ENCODE measurements around the gene ATP5MC2.
A peak's percentile ranks its signal among the peaks of the same experiment; 100 is the strongest.
"Not testable (repeated sequence)": the region's sequence is repeated elsewhere in the genome, so short reads cannot be mapped to it uniquely, and the experiment has no call there.

ATP5MC2 gene

GRCh38 chr12:53646300-53646699, 29.6 kb downstream of the ATP5MC2 start:
- ATAC-seq, DNase-seq: not testable (repeated sequence)

GRCh38 chr12:53645165-53645564, 30.7 kb downstream of the ATP5MC2 start:
- ATAC-seq: no peak
- no peak for DNase-seq

- no peak for DNase-seq
- ATAC-seq: no peak
These were observed 31.8 kb downstream of the ATP5MC2 start for GRCh38 chr12:53644133-53644532.

DNA sequence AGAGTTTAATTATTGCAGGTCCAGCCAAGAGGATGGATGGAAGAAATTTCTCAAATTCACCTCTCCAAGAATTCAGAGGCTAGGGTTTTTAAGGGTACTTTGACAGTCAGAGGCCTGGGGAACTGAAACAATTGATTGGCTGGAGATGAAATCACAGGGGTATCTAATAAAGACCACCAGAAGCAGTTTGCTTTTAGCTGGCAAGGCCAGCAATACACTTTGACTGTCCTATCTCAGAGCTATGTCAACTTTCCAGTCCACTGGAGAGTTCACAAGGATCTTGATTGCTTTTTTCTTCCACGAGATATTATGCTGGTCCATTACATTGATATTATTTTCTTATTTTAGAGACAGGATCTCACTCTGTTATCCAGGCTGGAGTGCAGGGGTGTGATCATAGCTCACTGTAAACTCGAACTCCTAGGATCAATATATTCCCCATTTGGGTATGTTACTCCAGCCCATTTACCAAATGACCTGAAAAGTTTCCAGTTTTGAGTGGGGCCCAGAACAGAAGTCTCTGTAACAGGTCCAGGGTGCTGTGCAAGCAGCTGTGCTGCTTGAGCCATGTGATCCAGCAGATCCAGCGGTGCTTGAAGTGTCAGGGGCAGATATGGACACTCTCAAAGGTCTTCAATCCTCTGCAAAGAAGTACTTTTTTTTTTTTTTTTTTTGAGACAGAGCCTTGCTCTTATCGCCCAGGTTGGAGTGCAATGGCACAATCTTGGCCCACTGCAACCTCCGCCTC, 32.5 kb downstream of the ATP5MC2 start:
- DNase-seq (no peak), ATAC-seq (no peak)

DNA sequence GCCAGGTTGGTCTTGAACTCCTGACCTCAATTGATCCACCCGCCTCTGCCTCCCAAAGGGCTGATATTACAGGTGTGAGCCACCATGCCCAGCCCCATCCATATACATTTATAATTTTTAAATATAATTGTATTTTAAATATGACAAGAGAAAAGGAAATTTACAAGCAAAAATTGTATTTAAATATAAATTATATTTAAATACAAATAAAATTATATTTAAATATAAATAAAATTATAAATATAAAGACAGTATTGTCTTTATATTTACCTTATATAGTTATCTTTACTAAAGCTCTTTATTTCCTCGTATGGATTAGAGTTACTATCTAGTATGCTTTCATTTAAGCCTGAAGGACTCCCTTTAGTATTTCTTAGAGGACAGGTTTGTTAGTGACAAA, 37.8 kb downstream of the ATP5MC2 start:
- ATAC-seq (no peak), DNase-seq (no peak)

GRCh38 chr12:53636641-53637040, 39.2 kb downstream of the ATP5MC2 start:
- no peak for DNase-seq
- ATAC-seq: no peak

DNA sequence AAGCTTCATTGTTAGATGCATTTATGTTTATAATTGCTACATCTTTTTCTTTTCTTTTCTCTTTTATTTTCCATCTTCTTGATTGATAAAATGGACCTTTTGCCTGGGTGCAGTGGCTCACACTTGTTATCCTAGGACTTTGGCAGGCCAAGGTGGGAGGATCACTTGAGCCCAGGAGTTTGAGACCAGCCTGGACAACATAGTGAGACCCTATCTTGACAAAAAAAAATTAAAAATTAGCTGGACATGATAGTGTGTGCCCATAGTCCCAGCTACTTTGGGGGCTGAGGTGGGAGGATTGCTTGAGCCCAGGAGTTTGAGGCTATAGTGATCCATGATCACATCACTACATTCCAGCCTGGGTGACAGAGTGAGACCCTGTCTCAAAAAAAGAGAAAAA, 40.2 kb downstream of the ATP5MC2 start:
- not testable (repeated sequence) for DNase-seq, ATAC-seq

DNA sequence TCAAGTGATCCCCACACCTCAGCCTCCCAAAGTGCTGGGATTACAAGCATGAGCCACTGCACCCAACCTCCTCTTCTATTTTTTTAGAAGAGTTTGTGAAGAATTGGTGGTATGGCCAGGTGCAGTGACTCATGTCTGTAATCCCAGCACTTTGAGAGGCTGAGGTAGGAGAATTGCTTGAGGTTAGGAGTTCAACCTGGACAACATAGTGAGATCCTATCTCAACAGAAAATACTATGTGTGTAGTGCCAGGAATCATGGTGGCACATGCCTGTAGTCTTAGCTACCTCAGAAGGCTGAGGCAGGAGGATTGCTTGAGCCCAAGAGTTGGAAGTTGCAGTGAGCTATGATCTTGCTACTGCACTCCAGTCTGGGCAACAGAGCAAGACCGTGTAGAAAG, 44.2 kb downstream of the ATP5MC2 start:
- ATAC-seq (no peak), DNase-seq (no peak)

- no peak for DNase-seq
- ATAC-seq: no peak
These were observed 48.0 kb downstream of the ATP5MC2 start for GRCh38 chr12:53627919-53628318.

DNA sequence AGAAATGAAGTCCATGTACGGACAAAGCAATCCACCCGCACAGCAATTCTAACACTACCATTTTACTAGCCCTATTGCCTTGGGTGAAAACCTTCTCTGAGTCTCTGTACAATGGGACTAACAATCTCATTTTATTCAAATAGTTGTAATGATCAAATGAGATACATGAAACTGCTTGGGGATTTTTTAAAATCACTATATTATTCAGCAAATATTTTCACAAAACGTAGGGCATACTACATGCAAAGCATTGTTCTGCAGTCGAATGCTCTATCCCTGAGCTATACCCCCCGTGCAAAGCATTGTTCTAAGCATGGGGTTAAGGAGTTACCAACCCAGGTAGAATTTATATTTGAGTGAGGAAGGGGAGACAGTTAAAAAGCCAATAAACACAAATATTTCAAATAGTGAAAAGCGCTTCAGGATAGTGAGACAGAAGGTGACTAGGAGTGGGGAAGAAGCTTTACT, 49.1 kb downstream of the ATP5MC2 start:
- no peak for ATAC-seq

GRCh38 chr12:53625946-53626701, 49.8 kb downstream of the ATP5MC2 start, which contains the start of gene ATF7:
Gene ATF7 (minus strand): TSS chr12:53626382. CDS start chr12:53601000, 25,382 bp downstream.
- DNase-seq: peak; percentile 99
- peak; percentile 98 for ATAC-seq

More for the DNA sequence above, 49.1 kb downstream of the ATP5MC2 start:
- no peak for DNase-seq

DNA sequence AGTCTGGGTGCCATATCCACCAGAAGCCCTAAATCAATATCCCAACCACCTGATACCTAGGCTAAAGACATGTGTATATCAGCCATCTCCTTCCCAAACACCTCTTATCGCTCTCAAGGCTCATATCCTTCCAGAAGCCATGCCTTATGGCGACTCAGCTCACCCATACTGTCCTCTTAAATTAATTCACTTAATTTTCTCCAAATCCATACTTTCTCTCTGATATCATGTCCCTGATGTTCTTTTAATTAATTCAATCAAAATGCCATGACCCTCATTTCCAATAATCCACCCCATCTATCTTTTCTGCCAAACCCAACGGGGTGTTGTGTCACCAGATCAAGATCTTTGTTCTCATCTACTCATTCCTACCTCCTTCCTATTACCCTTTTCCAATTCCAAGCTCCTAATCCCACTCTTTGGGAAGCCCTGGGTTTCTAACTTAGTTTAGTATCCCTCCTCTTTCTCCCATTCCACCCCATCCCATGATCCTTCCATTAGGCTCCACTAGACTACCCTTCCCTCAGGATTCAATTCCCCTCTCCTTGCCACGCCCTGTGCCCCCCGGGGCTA, 50.4 kb downstream of the ATP5MC2 start:
- DNase-seq: no peak

GRCh38 chr12:53624956-53625355, 50.9 kb downstream of the ATP5MC2 start:
- no peak for DNase-seq

More for the DNA sequence above, 50.4 kb downstream of the ATP5MC2 start:
- ATAC-seq: no peak

DNA sequence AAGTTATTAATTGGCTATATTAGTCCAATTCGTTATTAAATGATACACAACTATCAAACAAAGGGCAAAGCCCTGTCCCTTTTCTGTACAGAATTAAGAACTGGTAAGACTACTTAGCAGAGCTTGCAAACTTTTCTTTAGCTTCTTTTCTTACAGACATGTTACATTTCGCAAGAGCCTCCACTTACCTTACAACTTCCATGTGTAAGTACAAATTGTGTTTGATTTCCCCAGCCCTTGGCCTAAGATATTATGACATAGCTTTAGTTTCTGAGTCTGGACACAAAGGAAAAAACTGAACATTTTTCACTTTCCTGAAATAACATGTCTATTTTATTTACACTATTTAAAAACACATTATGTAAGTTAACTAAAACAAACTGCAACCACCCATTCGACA, 51.4 kb downstream of the ATP5MC2 start:
- ATAC-seq (no peak), DNase-seq (no peak)

More at GRCh38 chr12:53624956-53625355, 50.9 kb downstream of the ATP5MC2 start:
- no peak for ATAC-seq

DNA sequence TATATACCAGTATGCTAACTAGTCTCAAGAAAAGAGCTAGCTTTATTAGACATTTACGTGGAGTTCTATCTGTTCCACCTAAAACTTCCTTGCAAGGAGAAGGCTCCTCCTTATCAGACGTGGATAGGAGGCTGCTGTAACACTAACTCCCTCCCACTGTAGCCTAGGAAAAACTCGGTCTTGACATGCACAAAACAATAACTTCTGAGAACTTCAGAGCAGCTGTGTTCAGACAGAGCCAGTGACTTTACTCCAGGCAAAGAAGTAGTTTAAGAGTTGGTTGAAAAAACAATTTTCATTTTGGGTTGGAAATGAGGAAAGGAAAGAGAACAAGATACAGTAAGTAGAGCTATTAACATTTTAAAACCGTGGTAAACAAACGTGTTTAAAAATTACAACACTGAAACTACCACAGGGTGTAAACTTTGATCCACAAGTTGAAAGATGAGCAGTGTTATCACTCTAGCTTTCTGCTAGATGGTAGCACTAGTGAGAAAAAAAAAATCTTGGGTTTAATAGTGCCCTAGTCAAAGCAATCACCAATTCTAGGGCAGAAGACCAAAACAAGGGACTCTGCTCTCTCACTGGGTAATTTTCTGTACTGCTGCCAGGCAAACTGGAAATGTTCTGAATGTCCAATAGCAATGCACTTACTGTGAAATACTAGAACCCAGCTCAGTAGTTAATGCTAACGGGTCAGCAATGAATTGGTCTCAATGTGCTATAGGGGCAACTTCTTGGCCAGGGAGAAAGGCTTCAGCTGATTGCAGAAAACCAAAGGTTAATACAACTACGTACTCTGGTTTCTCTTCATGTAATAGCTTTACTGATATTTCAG, 52.1 kb downstream of the ATP5MC2 start:
- DNase-seq (no peak), ATAC-seq (no peak)

DNA sequence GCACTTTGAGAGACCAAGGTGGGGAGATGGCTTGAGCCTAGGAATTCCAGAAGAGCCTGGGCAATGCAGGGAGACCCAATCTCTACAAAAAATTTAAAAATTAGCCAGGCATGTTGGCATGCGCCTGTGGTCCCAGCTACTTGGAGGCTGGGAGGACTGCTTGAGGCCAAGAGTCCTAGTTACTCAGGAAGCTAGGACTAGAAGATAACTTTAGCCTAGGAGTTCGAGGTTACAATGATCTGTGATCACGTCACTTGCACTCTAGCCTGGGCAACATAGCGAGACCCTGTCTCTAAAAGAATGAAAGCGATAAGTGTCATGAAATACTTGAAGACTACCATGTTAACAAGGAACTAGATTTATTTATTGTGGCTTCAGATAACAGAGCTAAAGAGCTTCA, 53.2 kb downstream of the ATP5MC2 start:
- ATAC-seq (no peak), DNase-seq (no peak)

DNA sequence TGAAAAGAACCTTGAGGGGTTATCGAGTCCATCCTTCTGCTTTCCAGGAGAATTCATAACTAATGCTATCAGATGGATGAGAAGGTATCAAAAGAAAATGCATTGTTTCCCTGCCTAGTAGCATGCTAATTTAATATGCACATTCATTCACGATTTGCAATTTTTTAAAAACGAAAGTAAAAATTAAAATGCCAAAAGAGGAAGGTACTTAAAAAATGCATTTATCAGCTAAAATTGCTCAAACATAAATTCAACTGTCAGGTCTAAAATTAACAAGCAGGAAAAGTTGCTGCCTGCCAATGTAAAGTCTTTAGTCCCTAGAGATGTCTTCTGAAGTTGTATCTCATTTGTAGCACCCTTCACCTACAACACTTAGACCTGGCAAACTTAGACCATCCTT, 57.6 kb downstream of the ATP5MC2 start:
- DNase-seq (no peak), ATAC-seq (no peak)

- no peak for DNase-seq
- ATAC-seq: no peak
These were observed 58.2 kb downstream of the ATP5MC2 start for GRCh38 chr12:53617700-53618099.

DNA sequence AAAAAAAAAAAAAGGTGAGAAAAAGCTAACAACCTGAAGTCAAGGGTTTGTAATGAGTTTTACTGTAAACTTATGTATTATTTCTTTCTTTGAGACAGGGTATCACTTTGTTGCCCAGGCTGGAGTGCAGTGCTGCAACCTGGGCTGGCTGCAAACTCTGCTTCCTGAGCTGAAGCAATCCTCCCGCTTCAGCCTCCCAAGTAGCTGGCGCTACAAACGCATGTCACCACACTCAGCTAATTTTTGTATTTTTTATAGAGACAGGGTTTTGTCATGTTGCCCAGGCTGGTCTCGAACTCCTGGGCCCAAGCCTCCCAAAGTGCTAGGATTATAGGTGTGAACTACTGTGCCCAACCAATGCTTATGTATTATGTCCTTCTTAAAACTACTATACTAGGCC, 58.9 kb downstream of the ATP5MC2 start:
- DNase-seq: no peak
- no peak for ATAC-seq

Measured in stimulated activated naive CD8-positive, alpha-beta T cell treated with anti-CD3 and anti-CD28 coated beads, Interleukin-15, Interleukin-2, amounts not matched to agents 100 U/mL and 50 U/mL, for 24 hours (primary cell).